Ramos (cell line): ENCODE results near the gene HPS4.
"Not testable (repeated sequence)": the region's sequence is repeated elsewhere in the genome, so short reads cannot be mapped to it uniquely, and the experiment has no call there.

Experiments used
- in situ Hi-C: fragments of 300-500 bp; cut with MboI; formaldehyde crosslinking; loops from one replicate; pipeline ENCODE4 v1.14.3; 2022; ENCODE audit warnings: low sequenced_read_pairs; ENCODE audit not compliant: unreplicated experiment

The HPS4 gene

GRCh38 chr22:26446808-26447515 is 36.6 kb downstream of the HPS4 start:
- in situ Hi-C loops = no loop called here

DNA sequence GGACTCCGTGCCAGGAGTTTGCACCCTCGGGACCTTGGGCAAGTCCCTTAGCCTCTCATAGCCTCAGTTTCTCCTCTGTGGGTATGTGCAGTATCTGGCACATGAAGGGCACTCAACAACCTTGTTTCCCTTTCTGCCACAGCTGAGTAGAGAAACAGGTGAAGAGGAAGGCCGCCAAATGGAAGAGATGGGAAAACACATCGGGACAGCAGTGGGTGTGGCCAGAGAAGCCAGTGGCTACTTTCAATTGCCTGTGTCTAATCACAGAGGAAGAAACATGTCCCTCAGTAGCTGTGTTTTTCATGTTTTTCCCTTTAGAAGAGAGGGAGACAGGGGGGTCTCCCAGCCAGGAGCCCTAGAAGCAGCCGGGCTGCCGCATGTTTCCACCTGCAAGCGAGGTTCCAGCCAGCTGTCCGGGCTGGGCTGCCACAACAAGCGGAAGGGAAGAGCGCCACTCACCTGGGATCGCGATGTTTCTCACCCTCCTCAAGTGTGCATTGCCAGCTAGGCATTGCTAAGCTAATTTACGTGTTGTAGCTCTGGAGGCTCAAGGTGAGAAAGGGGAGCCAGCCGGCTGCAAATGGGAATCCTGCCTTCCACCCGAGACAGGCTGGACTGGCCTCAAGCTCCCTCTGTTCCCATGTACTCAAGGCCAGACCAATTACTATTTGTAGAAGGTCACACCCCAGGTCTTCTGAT is 37.9 kb downstream of the HPS4 start:
- in situ Hi-C loops = no loop called here

- in situ Hi-C loops = no loop called here
Observed at GRCh38 chr22:26444777-26445176, 38.8 kb downstream of the HPS4 start.

DNA sequence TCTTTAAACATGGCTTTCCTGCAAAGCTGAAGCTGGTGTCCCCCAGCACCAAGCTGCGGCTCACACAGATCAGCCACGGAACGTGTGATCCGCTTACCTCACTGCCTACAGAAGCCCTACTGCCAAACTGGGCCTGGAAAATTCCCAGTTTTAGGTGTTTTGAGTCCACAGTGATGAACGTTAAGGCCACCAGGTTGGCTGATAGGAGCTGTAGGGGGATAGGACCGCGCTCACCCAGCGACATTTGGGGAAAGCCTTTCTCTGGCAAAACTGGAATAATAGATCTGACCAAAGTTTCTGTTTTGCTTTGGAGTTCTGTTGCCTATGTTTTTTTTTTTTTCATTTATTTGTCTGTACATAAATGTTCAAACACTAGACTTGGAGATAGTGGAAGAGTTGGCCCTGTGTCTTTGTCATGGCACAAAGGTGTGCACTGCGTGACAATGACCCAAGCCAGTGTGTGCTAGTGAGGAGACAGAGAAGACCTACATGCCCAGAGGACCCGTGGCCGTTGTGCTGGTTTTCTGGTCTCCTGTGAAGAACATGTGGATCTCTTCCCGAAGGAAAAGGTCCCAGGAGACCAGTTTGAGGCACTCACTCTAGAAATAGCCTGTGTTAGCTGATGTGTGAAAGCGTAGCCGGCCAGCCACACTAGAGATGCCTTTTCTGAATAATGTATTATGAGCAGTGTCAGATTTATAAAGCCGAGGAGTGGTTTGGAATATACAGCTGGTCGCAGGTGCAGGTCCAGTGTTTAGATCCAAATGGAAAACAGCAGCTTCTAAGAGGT is 39.5 kb downstream of the HPS4 start:
- in situ Hi-C loops = no loop called here

DNA sequence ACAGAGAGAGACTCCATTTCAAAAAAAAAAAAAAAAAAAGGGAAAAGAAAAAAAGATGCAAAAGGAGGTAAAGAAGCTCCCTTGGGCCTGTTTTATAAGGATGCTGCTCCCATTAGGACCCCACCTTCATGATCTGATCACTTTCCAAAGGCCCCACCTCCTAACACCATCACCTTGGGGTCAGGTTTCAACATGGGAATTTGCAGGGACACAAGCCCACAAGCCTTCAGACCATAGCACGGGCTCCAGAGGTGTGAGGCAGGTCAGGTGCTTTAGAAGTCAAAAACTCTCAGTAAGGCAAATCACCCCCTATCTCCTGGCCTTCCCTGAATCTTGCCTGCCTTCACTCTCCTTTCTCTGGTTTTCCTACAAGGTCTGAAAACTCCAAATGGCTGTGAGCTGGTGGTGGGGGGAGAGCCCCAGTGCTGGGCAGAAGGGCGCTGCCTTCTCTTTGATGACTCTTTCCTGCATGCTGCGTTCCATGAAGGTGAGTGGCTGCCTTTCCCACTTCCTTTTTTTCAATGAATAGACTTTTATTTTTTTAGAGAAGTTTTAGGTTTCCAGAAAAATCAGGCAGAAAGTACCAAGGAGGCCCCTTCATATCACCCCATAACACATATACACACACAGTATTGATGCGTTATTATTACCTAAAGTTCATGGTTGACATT is 41.4 kb downstream of the HPS4 start:
- in situ Hi-C loops = no loop called here

DNA sequence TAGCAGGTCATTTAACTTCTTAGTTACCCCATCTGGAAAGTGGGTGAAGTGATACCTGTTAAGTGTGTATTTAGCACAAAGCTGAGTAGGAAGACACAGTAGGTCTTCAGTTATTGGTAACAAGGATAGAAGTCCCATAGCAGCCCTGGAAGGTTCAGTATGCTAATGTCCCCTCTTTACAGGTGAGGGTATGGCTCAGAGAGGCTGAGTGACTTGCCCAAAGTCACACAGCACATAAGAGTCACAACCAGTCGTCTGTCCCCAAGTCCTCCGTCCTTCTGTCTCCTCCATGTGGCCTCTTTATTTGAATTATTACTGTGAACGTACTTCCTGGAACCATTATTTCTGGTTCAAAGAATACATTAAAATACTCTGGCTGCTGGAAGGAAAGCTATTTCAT is 44.0 kb downstream of the HPS4 start:
- in situ Hi-C loops = no loop called here

DNA sequence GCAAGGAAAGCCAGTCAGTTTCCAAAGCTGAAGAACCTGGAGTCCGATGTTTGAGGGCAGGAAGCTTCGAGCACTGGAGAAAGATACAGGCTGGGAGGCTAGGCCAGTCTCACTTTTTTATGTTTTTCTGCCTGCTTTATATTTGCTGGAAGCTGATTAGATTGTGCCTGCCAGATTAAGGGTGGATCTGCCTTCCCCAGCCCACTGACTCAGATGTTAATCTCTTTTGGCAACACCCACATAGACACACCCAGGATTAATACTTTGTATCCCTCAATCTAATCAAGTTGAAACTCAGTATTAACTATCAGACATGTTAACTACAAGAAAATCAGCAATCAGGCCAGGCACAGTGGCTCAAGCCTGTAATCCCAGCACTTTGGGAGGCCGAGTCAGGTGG is 44.8 kb downstream of the HPS4 start:
- in situ Hi-C loops = not testable (repeated sequence)

GRCh38 chr22:26437694-26438392 is 45.7 kb downstream of the HPS4 start:
- in situ Hi-C loops = no loop called here

- in situ Hi-C loops = no loop called here
Observed at GRCh38 chr22:26436903-26437515, 46.6 kb downstream of the HPS4 start.

DNA sequence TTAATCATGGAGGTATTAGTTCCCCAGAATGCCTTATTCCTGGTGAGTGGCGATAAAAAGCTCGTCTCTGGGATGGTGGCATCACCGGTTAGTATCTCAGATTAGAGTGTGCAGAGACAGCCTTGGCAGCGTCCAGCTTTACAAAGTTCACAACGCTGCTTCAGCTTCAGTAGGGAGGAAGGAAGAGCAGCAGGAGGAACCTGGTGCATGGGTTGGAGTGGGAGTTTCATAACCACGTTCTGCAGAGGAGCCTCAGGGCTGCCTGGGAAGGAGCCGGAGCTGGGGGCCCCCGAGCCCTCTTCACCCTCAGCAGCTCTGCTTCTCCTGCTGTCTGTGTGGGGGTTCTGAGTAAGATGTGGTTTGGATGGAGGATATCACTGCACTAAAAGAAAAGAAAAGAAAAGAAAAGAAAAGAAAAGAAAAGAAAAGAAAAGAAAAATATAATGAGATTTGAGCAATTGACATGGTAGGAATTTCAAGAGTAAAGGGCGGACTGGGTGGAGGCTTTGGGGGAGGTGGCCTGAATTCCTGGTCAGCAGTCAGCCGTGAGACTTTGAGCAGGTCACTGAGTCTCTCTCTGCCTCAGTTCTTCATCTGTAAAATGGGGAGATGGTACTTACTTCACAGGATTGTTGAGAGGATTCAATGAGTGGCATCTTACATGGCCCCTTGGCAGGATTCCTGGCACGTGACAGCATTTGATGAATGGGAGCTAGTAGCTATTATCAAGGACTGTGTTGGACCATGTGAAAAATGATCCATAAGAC is 48.1 kb downstream of the HPS4 start:
- in situ Hi-C loops = no loop called here

DNA sequence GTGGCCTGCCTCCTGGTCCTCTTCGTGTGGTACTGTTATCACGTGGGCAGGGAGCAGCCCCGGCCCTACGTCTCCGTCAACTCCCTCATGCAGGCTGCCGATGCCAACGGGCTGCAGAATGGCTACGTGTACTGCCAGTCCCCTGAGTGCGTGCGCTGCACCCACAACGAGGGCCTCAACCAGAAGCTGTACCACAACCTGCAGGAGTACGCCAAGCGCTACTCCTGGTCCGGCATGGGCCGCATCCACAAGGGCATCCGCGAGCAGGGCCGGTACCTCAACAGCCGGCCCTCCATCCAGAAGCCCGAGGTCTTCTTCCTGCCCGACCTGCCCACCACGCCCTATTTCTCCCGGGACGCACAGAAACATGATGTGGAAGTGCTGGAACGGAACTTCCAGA is 49.8 kb downstream of the HPS4 start:
- in situ Hi-C loops = no loop called here

GRCh38 chr22:26432619-26433311 is 50.8 kb downstream of the HPS4 start:
- in situ Hi-C loops = no loop called here

DNA sequence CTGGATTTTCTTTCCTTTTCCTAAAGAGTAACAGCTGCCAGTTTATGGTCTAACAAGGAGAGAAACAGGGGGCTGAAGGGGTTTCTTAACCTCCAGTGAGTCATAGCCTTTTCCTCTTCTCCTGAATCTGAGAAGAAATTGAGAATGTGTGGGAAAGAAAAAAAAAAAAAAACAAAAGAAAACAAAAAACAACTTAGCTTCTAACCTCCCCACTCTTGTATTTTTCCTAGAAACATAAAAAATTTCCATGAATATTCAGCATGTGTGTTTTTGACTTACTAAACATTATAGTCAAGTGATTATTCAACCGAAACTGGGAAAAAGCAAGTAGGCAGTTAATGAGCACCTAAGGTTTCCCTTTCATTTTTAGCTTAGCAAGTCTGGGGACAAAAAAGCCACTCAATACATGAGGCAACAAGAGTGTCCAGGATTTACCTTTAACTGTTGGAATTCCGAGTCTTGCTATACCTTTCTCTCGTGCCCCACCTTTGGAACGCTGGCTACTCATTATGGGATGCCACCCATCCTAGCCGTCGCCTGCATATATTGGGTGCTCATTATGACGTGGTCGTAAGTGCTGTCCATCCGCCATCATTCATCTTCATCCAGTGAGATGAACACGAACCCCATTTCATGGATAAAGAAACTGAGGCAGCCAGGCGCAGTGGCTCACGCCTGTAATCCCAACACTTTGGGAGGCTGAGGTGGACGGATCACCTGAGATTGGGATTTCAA is 52.2 kb downstream of the HPS4 start:
- in situ Hi-C loops = no loop called here

DNA sequence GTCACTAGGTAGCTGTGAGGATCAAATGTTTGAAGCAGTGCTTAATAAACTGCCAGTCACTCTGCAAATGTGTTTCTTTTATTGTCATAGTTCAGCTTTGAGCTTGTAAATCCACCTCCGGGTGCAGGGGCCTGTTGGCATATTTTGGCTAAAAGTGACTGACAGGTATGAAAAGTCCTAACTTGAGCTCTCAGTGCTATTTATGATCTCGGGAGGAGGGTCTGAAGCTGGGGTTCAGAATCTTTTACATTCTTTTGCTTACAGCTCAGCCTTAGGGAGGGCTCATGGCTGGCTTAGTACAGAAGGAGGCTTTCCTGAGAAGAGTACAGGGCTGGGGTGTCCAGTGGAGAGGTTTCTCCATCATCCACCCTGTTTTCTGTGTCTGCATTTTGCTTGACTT is 53.0 kb downstream of the HPS4 start:
- in situ Hi-C loops = no loop called here

DNA sequence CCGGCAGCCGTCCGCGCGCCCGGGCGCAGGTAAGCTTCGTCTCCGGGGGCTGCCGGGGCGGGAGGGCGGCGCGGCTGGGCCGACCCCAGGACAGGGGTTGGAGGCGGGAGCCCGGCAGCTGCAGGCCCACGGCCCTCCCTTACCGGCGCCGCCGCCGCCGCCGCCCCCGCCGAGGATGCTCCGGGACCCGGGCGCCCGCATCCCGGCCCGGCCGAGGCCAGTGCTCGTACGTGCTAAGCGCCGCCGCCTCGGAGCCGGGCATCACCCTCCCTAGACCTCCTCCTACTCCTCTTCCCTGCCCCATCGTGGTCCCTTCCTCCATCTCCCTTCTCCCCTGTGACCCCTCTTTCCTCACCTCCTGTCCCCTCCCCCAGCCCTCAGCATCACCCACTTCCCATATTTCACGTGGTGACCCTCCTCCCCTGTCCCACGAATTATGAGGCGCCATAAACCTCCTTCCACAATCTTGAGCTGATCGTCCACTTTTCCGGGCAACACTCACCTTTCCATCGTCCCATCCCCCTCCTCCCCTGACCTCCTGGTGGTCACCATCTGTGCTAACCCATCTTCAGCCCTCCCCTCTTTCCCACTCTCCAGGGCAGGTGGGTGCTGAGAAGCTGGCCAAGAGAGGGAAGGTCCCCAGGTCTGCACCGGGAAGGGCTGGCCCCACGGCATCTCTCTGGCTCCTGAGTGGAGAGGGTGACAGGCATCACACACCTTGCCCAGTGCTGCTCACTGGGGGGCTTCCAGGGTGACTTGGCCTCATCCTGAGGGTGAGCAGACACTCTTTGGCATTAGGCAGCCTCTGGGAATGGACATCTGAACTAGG is 53.9 kb downstream of the HPS4 start:
- in situ Hi-C loops = no loop called here

GRCh38 chr22:26428515-26429457 is 54.8 kb downstream of the HPS4 start, which contains the start of gene ASPHD2:
ASPHD2 (plus strand) TSS chr22:26429260; CDS start chr22:26433616, 4,356 bp downstream.
- in situ Hi-C loops = no loop called here
